IMR-90 (cell line): ENCODE data around the gene ACKR2. TPM values are rescaled to one million over a fixed set of nuclear protein-coding genes. Genes with fewer than 3 reads are reported as not detected.

Experiments used
- ATAC-seq: fragments of 200-7000 bp; cut with Tn5 transposase; 2 replicates; pipeline ENCODE4 v1.9.1; 2020; ENCODE audit warnings: low read depth, mild to moderate bottlenecking, moderate library complexity
- BruUV-seq: library from RNA; stranded (reverse); fragments of 400-500 nt; replicated peaks from 2 replicates; lab custom pipeline; 2021; lab: Mats Ljungman, UMichigan
- CTCF ChIA-PET: fragments of 300-600 bp; formaldehyde crosslinking; extraction: SDS; loops from one replicate; lab custom pipeline; 2021; ENCODE audit warnings: antibody characterized with exemption; lab: Yijun Ruan, JAX
- POLR2A ChIA-PET: fragments of 300-600 bp; sonication (Branson Sonifier 250); formaldehyde crosslinking; loops from one replicate; lab custom pipeline; 2022; ENCODE audit warnings: antibody characterized with exemption; ENCODE audit not compliant: unreplicated experiment; lab: Charles Lee
- DNase-seq: peaks from one replicate; pipeline ENCODE4 v3.0.0; 2013
- H2AFZ ChIP-seq: replicated peaks from 2 replicates; pipeline ENCODE3; 2013; ENCODE audit warnings: low read length, mild to moderate bottlenecking; ENCODE audit not compliant: poor library complexity
- H2AK5ac ChIP-seq: 2 replicates; pipeline ENCODE4 v1.6.1; 2013; ENCODE audit warnings: low read depth, low read length, inconsistent platforms
- H2AK9ac ChIP-seq: replicated peaks from 2 replicates; pipeline ENCODE3; 2013; ENCODE audit warnings: mild to moderate bottlenecking, low read depth, low read length, moderate library complexity; ENCODE audit not compliant: poor library complexity
- H2BK120ac ChIP-seq: 2 replicates; pipeline ENCODE4 v1.6.1; 2013; ENCODE audit warnings: low read depth, low read length, inconsistent platforms
- H2BK15ac ChIP-seq: 3 replicates; pipeline ENCODE4 v1.6.1; 2013; ENCODE audit warnings: low read depth, low read length, inconsistent platforms
- H2BK20ac ChIP-seq: 2 replicates; pipeline ENCODE4 v1.6.1; 2013; ENCODE audit warnings: low read depth, mild to moderate bottlenecking, inconsistent platforms, low read length, moderate library complexity
- H2BK5ac ChIP-seq: 2 replicates; pipeline ENCODE4 v1.6.1; 2013; ENCODE audit warnings: mild to moderate bottlenecking, low read depth, low read length, inconsistent platforms; ENCODE audit not compliant: poor library complexity, severe bottlenecking
- H3K14ac ChIP-seq: replicated peaks from 2 replicates; pipeline ENCODE4 v1.6.1; 2013; ENCODE audit warnings: low read depth, low read length, inconsistent platforms
- H3K18ac ChIP-seq: 2 replicates; pipeline ENCODE4 v1.6.1; 2013; ENCODE audit warnings: low read depth, low read length, control low read depth
- H3K23ac ChIP-seq: 2 replicates; pipeline ENCODE4 v1.6.1; 2013; ENCODE audit warnings: low read depth, low read length, inconsistent platforms
- H3K27ac ChIP-seq: 2 replicates; pipeline ENCODE4 v1.5.1; 2013; ENCODE audit warnings: mild to moderate bottlenecking, control low read depth, low read length; ENCODE audit not compliant: insufficient read depth
- H3K27me3 ChIP-seq: 2 replicates; pipeline ENCODE4 v1.6.1; 2013; ENCODE audit warnings: low read length; ENCODE audit not compliant: control insufficient read depth, insufficient read depth
- H3K36me3 ChIP-seq: 2 replicates; pipeline ENCODE4 v1.6.1; 2013; ENCODE audit warnings: low read length, mixed read lengths; ENCODE audit not compliant: control insufficient read depth, insufficient read depth
- H3K4ac ChIP-seq: 2 replicates; pipeline ENCODE4 v1.6.1; 2013; ENCODE audit warnings: low read depth, low read length, inconsistent platforms
- H3K4me1 ChIP-seq: 2 replicates; pipeline ENCODE4 v1.6.1; 2013; ENCODE audit warnings: low read length, mixed read lengths; ENCODE audit not compliant: control insufficient read depth, insufficient read depth
- H3K4me2 ChIP-seq: 2 replicates; pipeline ENCODE4 v1.6.1; 2013; ENCODE audit warnings: low read depth, mild to moderate bottlenecking, control low read depth, low read length, moderate library complexity
- H3K4me3 ChIP-seq: 2 replicates; pipeline ENCODE4 v1.5.1; 2013; ENCODE audit warnings: low read depth, mild to moderate bottlenecking, control low read depth, low read length, moderate library complexity; ENCODE audit not compliant: insufficient read depth
- H3K56ac ChIP-seq: 2 replicates; pipeline ENCODE4 v1.6.1; 2013; ENCODE audit warnings: low read length, inconsistent platforms; ENCODE audit not compliant: insufficient read depth; ENCODE audit errors: extremely low read depth
- H3K79me1 ChIP-seq, 2 experiments: 2 replicates each; pipeline ENCODE4 v1.6.1; 2013; ENCODE audit warnings: low read length in 2 of 2, inconsistent platforms in 1 of 2, low read depth in 1 of 2
- H3K9ac ChIP-seq: 2 replicates; pipeline ENCODE4 v1.6.1; 2013; ENCODE audit warnings: low read depth, low read length, control low read depth
- H3K9me1 ChIP-seq: 2 replicates; pipeline ENCODE4 v1.6.1; 2013; ENCODE audit warnings: low read length, inconsistent platforms; ENCODE audit not compliant: insufficient read depth
- H3K9me3 ChIP-seq: 2 replicates; pipeline ENCODE4 v1.6.1; 2013; ENCODE audit warnings: low read length; ENCODE audit not compliant: control insufficient read depth, insufficient read depth
- H4K20me1 ChIP-seq: 2 replicates; pipeline ENCODE4 v1.6.1; 2013; ENCODE audit warnings: low read length, inconsistent platforms; ENCODE audit not compliant: insufficient read depth
- H4K5ac ChIP-seq: 2 replicates; pipeline ENCODE4 v1.6.1; 2013; ENCODE audit warnings: mild to moderate bottlenecking, low read depth, low read length, control low read depth
- H4K8ac ChIP-seq, 2 experiments: 2 replicates each; pipeline ENCODE4 v1.6.1; 2013; ENCODE audit warnings: low read depth in 2 of 2, low read length in 2 of 2, control low read depth in 1 of 2, inconsistent platforms in 1 of 2
- H4K91ac ChIP-seq: 2 replicates; pipeline ENCODE4 v1.6.1; 2013; ENCODE audit warnings: low read depth, low read length, inconsistent platforms; ENCODE audit not compliant: insufficient read depth
- BHLHE40 ChIP-seq: fragments of 150-350 bp; IDR thresholded peaks from 2 replicates; pipeline ENCODE4 v1.6.1; 2016; ENCODE audit warnings: mild to moderate bottlenecking, low read depth, low read length
- CEBPB ChIP-seq: IDR thresholded peaks from 2 replicates; pipeline ENCODE4 v1.6.1; 2012; ENCODE audit warnings: low read depth, low read length, improper control_type of control experiment
- CHD1 ChIP-seq: IDR thresholded peaks from 2 replicates; pipeline ENCODE4 v1.6.1; 2012; ENCODE audit warnings: low read depth, low read length, improper control_type of control experiment
- FOS ChIP-seq: fragments of 150-350 bp; IDR thresholded peaks from 2 replicates; pipeline ENCODE4 v1.6.1; 2016; ENCODE audit warnings: low read depth, low read length
- MAFK ChIP-seq: IDR thresholded peaks from 2 replicates; pipeline ENCODE4 v1.6.1; 2012; ENCODE audit warnings: low read depth, low read length, improper control_type of control experiment
- MAZ ChIP-seq: IDR thresholded peaks from 2 replicates; pipeline ENCODE4 v1.6.1; 2012; ENCODE audit warnings: low read depth, mild to moderate bottlenecking, low read length, improper control_type of control experiment, moderate library complexity, borderline replicate concordance
- MXI1 ChIP-seq: IDR thresholded peaks from 2 replicates; pipeline ENCODE4 v1.6.1; 2012; ENCODE audit warnings: low read depth, mild to moderate bottlenecking, low read length, moderate library complexity, borderline replicate concordance
- NFE2L2 ChIP-seq: fragments of 150-350 bp; IDR thresholded peaks from 2 replicates; pipeline ENCODE4 v1.6.1; 2016; ENCODE audit warnings: low read depth, mild to moderate bottlenecking, low read length
- POLR2A ChIP-seq: IDR thresholded peaks from 2 replicates; pipeline ENCODE4 v1.6.1; 2012; ENCODE audit warnings: mild to moderate bottlenecking, low read depth, low read length
- RAD21 ChIP-seq: IDR thresholded peaks from 2 replicates; pipeline ENCODE4 v1.6.1; 2012; ENCODE audit warnings: low read length, improper control_type of control experiment
- RCOR1 ChIP-seq: IDR thresholded peaks from 2 replicates; pipeline ENCODE4 v1.6.1; 2012; ENCODE audit warnings: mild to moderate bottlenecking, low read length, improper control_type of control experiment; ENCODE audit not compliant: insufficient replicate concordance
- RFX5 ChIP-seq: IDR thresholded peaks from 2 replicates; pipeline ENCODE4 v1.8.0; 2012; ENCODE audit warnings: low read depth, mild to moderate bottlenecking, low read length, moderate library complexity
- SMC3 ChIP-seq: fragments of 150-350 bp; IDR thresholded peaks from 2 replicates; pipeline ENCODE4 v1.6.1; 2016; ENCODE audit warnings: low read depth, mild to moderate bottlenecking, antibody characterized with exemption, low read length, moderate library complexity
- WGBS, 2 experiments: methylation state at CpG; one replicate each; pipeline versions ENCODE4 v1.1.5 to v1.1.7; 2013; ENCODE audit warnings: missing lambda C conversion rate in 2 of 2; ENCODE audit not compliant: insufficient read length in 1 of 2; ENCODE audit errors: extremely low coverage in 2 of 2; 5-methylcytosine and 5-hydroxymethylcytosine counted together
- dilution Hi-C: fragments of 300-500 bp; cut with HindIII; formaldehyde crosslinking; loops from one replicate; pipeline ENCODE4 v1.14.3; 2018; ENCODE audit warnings: low sequenced_read_pairs; ENCODE audit not compliant: unreplicated experiment
- in situ Hi-C: fragments of 300-500 bp; cut with MboI; formaldehyde crosslinking; loops from 3 replicates; pipeline ENCODE4 v1.14.3; 2019; ENCODE audit warnings: low sequenced_read_pairs, inconsistent platforms, mixed read lengths
- intact Hi-C: fragments of 100-400 bp; cut with micrococcal nuclease; formaldehyde crosslinking; loops from 2 replicates; pipeline ENCODE4 v1.10.0; 2022
- polyA plus RNA-seq, 3 experiments: library from polyadenylated mRNA; depleted of rRNA; stranded (reverse); fragments of >200 nt; gene quantifications; 2 replicates each; pipeline ENCODE4 v1.2.3, GENCODE V29; 2012; ENCODE audit warnings: low replicate concordance in 1 of 3
- total RNA-seq: library from RNA; depleted of rRNA; stranded (reverse); fragments of >200 nt; gene quantifications from 2 replicates; pipeline ENCODE4 v1.2.3, GENCODE V29; 2012
- TF ChIP-seq, protein P1 (sequence below): fragments of 150-350 bp; IDR thresholded peaks from 2 replicates; pipeline ENCODE4 v1.6.1; 2016; ENCODE audit warnings: low read depth, mild to moderate bottlenecking, low read length, moderate library complexity, borderline replicate concordance
- TF ChIP-seq, protein P2 (sequence below): conservative IDR thresholded peaks from 2 replicates; pipeline ENCODE4 v1.5.1; 2012; ENCODE audit warnings: mild to moderate bottlenecking, low read depth, low read length, improper control_type of control experiment
- TF ChIP-seq, protein P3 (sequence below): fragments of 150-350 bp; IDR thresholded peaks from 2 replicates; pipeline ENCODE4 v1.6.1; 2017; ENCODE audit warnings: mild to moderate bottlenecking, antibody characterized with exemption, low read length, low read depth

ACKR2 gene
- total and polyA plus RNA-seq, 2 of the 4 experiments (the other 2 are of a cell fraction): 0.10 TPM; not detected in 1

DNA sequence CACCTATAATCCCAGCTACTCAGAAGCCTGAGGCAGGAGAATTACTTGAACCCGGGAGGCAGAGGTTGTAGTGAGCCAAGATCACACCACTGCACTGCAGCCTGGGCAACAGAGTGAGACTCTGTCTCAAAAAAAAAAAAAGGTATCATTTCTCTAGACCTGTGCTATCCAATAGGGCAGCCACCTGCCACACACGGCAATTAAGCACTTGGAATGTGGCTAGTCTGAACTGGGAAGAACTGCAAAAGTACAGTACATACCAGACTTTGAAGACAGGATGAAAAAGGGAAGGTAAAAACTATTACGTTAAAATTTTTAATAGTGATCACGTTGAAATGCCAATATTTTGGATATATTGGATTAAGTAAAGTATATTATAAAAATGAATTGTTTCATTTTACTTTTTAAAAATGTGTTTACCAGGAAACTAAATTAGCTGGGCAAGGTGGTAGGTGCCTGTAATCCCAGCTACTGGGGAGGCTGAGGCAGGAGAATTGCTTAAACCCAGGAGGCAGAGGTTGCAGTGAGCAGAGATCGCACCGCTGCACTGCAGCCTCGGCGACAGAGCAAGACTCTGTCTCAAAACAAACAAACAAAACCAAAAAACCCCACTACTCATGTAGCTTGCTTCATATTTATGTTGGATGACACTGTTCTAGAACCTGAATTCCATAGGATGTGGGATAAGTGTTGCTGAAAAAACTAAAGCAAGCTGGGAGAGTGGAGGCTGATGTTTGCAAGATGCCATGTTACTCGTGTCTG lies 64.2 kb downstream of the ACKR2 start:
- Histone ChIP-seq H3K23ac (no peak overlapping the region), H3K4me2 (no peak overlapping the region), H2BK15ac (no peak overlapping the region), H3K9me1 (no peaks in the 10 kb centered on the region), H3K14ac (no peak overlapping the region), H2AK5ac (no peak overlapping the region), H4K5ac (no peak overlapping the region), H3K9ac (no peak overlapping the region), H3K4me3 (no peak overlapping the region), H3K18ac (no peak overlapping the region), H2AK9ac (no peak overlapping the region), H2BK5ac (no peak overlapping the region), H2AFZ (no peak overlapping the region), H3K4me1 (no peaks in the 10 kb centered on the region), H3K36me3 (no peaks in the 10 kb centered on the region), H2BK120ac (no peak overlapping the region), H2BK20ac (no peak overlapping the region), H4K91ac (no peak overlapping the region), H3K56ac (no peak overlapping the region), H3K9me3 (no peaks in the 10 kb centered on the region), H3K27ac (no peak overlapping the region), H4K8ac (no peak overlapping the region), H3K4ac (no peak overlapping the region), H3K27me3 (peaks cover 26% of the 10 kb centered on the region), H4K20me1 (no peaks in the 10 kb centered on the region), H3K79me1 (no peaks in the 10 kb centered on the region)
- BruUV-seq: no TSS peak
- intact Hi-C loops (no loop called here), dilution Hi-C loops (no loop called here), in situ Hi-C loops (loop anchor here (10.0 kb wide), 1 partner anchor 89 kb away; no protein-coding TSS in a partner anchor)
- POLR2A ChIA-PET: no interaction called here
- DNase-seq: no peak
- ATAC-seq: no peak
- TF ChIP-seq MAFK (no peak), BHLHE40 (no peak), FOS (no peak), CHD1 (no peak), SMC3 (no peak), POLR2A (no peak), NFE2L2 (no peak), CEBPB (no peak), MAZ (no peak), RCOR1 (no peak), RAD21 (no peak), MXI1 (no peak), RFX5 (no peak)
- TF ChIP-seq, protein P1, sequence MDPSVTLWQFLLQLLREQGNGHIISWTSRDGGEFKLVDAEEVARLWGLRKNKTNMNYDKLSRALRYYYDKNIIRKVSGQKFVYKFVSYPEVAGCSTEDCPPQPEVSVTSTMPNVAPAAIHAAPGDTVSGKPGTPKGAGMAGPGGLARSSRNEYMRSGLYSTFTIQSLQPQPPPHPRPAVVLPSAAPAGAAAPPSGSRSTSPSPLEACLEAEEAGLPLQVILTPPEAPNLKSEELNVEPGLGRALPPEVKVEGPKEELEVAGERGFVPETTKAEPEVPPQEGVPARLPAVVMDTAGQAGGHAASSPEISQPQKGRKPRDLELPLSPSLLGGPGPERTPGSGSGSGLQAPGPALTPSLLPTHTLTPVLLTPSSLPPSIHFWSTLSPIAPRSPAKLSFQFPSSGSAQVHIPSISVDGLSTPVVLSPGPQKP: no peak
- TF ChIP-seq, protein P2, sequence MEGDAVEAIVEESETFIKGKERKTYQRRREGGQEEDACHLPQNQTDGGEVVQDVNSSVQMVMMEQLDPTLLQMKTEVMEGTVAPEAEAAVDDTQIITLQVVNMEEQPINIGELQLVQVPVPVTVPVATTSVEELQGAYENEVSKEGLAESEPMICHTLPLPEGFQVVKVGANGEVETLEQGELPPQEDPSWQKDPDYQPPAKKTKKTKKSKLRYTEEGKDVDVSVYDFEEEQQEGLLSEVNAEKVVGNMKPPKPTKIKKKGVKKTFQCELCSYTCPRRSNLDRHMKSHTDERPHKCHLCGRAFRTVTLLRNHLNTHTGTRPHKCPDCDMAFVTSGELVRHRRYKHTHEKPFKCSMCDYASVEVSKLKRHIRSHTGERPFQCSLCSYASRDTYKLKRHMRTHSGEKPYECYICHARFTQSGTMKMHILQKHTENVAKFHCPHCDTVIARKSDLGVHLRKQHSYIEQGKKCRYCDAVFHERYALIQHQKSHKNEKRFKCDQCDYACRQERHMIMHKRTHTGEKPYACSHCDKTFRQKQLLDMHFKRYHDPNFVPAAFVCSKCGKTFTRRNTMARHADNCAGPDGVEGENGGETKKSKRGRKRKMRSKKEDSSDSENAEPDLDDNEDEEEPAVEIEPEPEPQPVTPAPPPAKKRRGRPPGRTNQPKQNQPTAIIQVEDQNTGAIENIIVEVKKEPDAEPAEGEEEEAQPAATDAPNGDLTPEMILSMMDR: no peak
- TF ChIP-seq, protein P3, sequence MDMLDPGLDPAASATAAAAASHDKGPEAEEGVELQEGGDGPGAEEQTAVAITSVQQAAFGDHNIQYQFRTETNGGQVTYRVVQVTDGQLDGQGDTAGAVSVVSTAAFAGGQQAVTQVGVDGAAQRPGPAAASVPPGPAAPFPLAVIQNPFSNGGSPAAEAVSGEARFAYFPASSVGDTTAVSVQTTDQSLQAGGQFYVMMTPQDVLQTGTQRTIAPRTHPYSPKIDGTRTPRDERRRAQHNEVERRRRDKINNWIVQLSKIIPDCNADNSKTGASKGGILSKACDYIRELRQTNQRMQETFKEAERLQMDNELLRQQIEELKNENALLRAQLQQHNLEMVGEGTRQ: no peak
- CTCF ChIA-PET: no interaction called here
- no CpG with 5 or more reads among the region's 9 CpGs for WGBS, 2 experiments
